OCI-LY3 (cell line): ENCODE results near the gene RNASET2.
A peak's percentile ranks its signal among the peaks of the same experiment; 100 is the strongest.

Source experiments
- H2AFZ ChIP-seq: fragments of 200-600, 300-600 bp; shearing (Covaris generic); 2 replicates; pipeline ENCODE4 v1.6.0; 2014; ENCODE audit warnings: antibody characterized with exemption, low read depth, low read length
- H3K27ac ChIP-seq: fragments of 200-600, 300-600 bp; sonication (generic); 2 replicates; pipeline ENCODE4 v1.5.1; 2014; ENCODE audit warnings: mild to moderate bottlenecking, low read length, moderate library complexity, mixed read lengths
- H3K27me3 ChIP-seq: fragments of 200-600, 300-600 bp; sonication (generic); 2 replicates; pipeline ENCODE4 v1.6.1; 2014; ENCODE audit warnings: low read depth, low read length, mixed read lengths
- H3K36me3 ChIP-seq: fragments of 200-600, 300-600 bp; sonication (generic); replicated peaks from 2 replicates; pipeline ENCODE3; 2014; ENCODE audit warnings: low read depth, low read length, mixed read lengths
- H3K4me1 ChIP-seq: fragments of 300-600, 200-600 bp; sonication (generic); 2 replicates; pipeline ENCODE4 v1.6.1; 2014; ENCODE audit warnings: low read length, mixed read lengths
- H3K4me2 ChIP-seq: fragments of 200-600, 300-600 bp; sonication (generic); 2 replicates; pipeline ENCODE4 v1.6.1; 2014; ENCODE audit warnings: low read length, mixed read lengths
- H3K4me3 ChIP-seq: fragments of 300-600, 200-600 bp; sonication (generic); 2 replicates; pipeline ENCODE4 v1.5.1; 2014; ENCODE audit warnings: antibody characterized with exemption, mild to moderate bottlenecking, low read length, moderate library complexity
- H3K79me2 ChIP-seq: fragments of 300-600, 200-600 bp; shearing (Covaris generic); 2 replicates; pipeline ENCODE4 v1.6.1; 2014; ENCODE audit warnings: mild to moderate bottlenecking, low read length, mixed read lengths
- H3K9ac ChIP-seq: fragments of 300-600, 200-600 bp; shearing (Covaris generic); 2 replicates; pipeline ENCODE4 v1.6.0; 2014; ENCODE audit warnings: mild to moderate bottlenecking, low read length, moderate library complexity
- H3K9me3 ChIP-seq: fragments of 200-600, 300-600 bp; shearing (Covaris generic); 2 replicates; pipeline ENCODE4 v1.6.1; 2014; ENCODE audit warnings: low read length, mixed read lengths; ENCODE audit not compliant: insufficient read depth
- H4K20me1 ChIP-seq: fragments of 200-600, 300-600 bp; sonication (generic); 2 replicates; pipeline ENCODE4 v1.6.1; 2016; ENCODE audit warnings: low read length, mixed read lengths; ENCODE audit not compliant: insufficient read depth
- CTCF ChIP-seq: fragments of 200-600, 300-600 bp; sonication (generic); IDR thresholded peaks from 2 replicates; pipeline ENCODE4 v1.5.1; 2014; ENCODE audit warnings: antibody characterized with exemption, low read length, low read depth
- EZH2phosphoT487 ChIP-seq: fragments of 200-600 bp; shearing (Covaris generic); IDR thresholded peaks from 2 replicates; pipeline ENCODE4 v1.6.1; 2018; ENCODE audit warnings: antibody characterized with exemption, mixed run types, low read depth

The RNASET2 gene

GRCh38 chr6:166905505-166906134 lies 50.7 kb downstream of the RNASET2 start:
- peaks cover 19% of the 10 kb centered on the region for H3K4me1 ChIP-seq
- H3K9ac ChIP-seq, result no peak overlapping the region
- H3K9me3 ChIP-seq, result no peaks in the 10 kb centered on the region
- H2AFZ ChIP-seq, result no peak overlapping the region
- H3K79me2 ChIP-seq, result no peaks in the 10 kb centered on the region
- H3K27ac ChIP-seq, result no peak overlapping the region
- H4K20me1 ChIP-seq, result no peaks in the 10 kb centered on the region
- no peaks in the 10 kb centered on the region for H3K36me3 ChIP-seq
- H3K27me3 ChIP-seq, result peaks cover 20% of the 10 kb centered on the region
- no peak overlapping the region for H3K4me2 ChIP-seq
- no peak for TF ChIP-seq CTCF
- no peak for TF ChIP-seq EZH2phosphoT487
- H3K4me3 ChIP-seq, result no peak overlapping the region

- Histone ChIP-seq H3K9ac (no peak overlapping the region), H4K20me1 (no peaks in the 10 kb centered on the region), H3K4me3 (no peak overlapping the region), H3K4me2 (no peak overlapping the region), H3K36me3 (no peaks in the 10 kb centered on the region), H3K9me3 (no peaks in the 10 kb centered on the region), H3K79me2 (no peaks in the 10 kb centered on the region), H3K27ac (no peak overlapping the region), H2AFZ (no peak overlapping the region), H3K27me3 (peaks cover 20% of the 10 kb centered on the region), H3K4me1 (peaks cover 19% of the 10 kb centered on the region)
- TF ChIP-seq CTCF, result no peak
- no peak for TF ChIP-seq EZH2phosphoT487
Observed at GRCh38 chr6:166905013-166905412, 51.3 kb downstream of the RNASET2 start.

GRCh38 chr6:166904101-166904746 lies 52.1 kb downstream of the RNASET2 start:
- TF ChIP-seq CTCF (no peak), EZH2phosphoT487 (no peak)
- Histone ChIP-seq H4K20me1 (no peaks in the 10 kb centered on the region), H3K27ac (no peak overlapping the region), H3K9ac (peak overlapping the region; percentile 47), H3K4me3 (peak overlapping the region; percentile 74), H3K27me3 (peaks cover 20% of the 10 kb centered on the region), H3K4me2 (peak overlapping the region; percentile 99), H3K4me1 (peaks cover 19% of the 10 kb centered on the region), H3K36me3 (no peaks in the 10 kb centered on the region), H3K79me2 (no peaks in the 10 kb centered on the region), H2AFZ (peak overlapping the region; percentile 15; the same call in 1 of the 2 replicates), H3K9me3 (no peaks in the 10 kb centered on the region)

GRCh38 chr6:166903500-166903899 lies 52.9 kb downstream of the RNASET2 start:
- Histone ChIP-seq H3K27ac (no peak overlapping the region), H3K4me1 (peaks cover 19% of the 10 kb centered on the region), H3K4me3 (peak overlapping the region; percentile 74), H3K27me3 (peaks cover 20% of the 10 kb centered on the region), H3K9ac (no peak overlapping the region), H3K36me3 (no peaks in the 10 kb centered on the region), H4K20me1 (no peaks in the 10 kb centered on the region), H3K4me2 (peak overlapping the region; percentile 99), H3K79me2 (no peaks in the 10 kb centered on the region), H3K9me3 (no peaks in the 10 kb centered on the region), H2AFZ (no peak overlapping the region)
- TF ChIP-seq CTCF, result no peak
- TF ChIP-seq EZH2phosphoT487, result no peak
